ENCODE results near the gene CACNG8.
"Not testable (repeated sequence)": the region's sequence is repeated elsewhere in the genome, so short reads cannot be mapped to it uniquely, and the experiment has no call there.

The CACNG8 gene

DNA sequence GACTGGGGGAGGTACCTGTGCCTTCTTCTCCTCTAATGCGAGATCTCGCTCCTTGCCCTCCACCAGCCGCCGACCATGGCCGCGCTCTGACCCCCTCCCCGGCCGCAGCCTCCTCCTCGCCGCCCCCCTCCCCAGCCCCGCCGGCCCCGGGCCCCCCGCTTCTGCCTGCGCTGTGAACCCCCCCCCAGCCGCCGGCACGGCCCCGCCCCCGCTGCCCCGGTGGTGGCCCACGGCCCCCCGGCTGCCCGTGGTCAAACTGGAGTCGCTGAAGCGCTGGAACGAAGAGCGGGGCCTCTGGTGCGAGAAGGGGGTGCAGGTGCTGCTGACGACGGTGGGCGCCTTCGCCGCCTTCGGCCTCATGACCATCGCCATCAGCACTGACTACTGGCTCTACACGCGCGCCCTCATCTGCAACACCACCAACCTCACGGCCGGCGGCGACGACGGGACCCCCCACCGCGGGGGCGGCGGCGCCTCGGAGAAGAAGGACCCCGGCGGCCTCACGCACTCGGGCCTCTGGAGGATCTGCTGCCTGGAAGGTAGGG lies at the start of gene CACNG8:
CACNG8 (plus strand) TSS at position 51 of the 545 bp plus-strand sequence.
- no peak for DNase-seq

- no peak for DNase-seq
These were observed 47.7 kb upstream of the CACNG8 start for GRCh38 chr19:53915000-53915399.

- DNase-seq: no peak
These were observed 46.7 kb upstream of the CACNG8 start for GRCh38 chr19:53916004-53916403.

- DNase-seq: no peak
These were observed 45.4 kb upstream of the CACNG8 start for GRCh38 chr19:53917356-53917755.

DNA sequence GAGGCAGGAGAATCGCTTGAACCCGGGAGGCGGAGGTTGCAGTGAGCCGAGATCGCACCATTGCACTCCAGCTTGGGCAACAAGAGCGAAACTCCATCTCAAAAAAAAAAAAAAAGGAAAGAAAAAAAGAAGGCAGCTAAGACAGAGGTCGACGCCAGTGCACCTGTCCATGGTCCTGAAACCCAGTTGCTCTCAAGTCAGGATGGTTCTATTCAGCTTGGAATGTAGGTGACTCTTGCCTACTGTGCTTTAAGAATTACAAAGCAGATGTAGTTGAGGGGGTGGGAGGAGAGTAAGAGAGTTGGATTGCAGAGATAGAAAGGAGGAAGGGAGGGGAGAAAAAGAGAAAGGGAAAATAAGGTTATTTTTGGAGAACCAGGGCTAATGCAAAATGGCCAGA lies 35.0 kb upstream of the CACNG8 start:
- DNase-seq: no peak

GRCh38 chr19:53936029-53936428 lies 26.7 kb upstream of the CACNG8 start:
- DNase-seq: no peak

GRCh38 chr19:53942001-53942786 lies 20.5 kb upstream of the CACNG8 start:
- no peak for DNase-seq

GRCh38 chr19:53944416-53944815 lies 18.3 kb upstream of the CACNG8 start:
- DNase-seq: no peak

DNA sequence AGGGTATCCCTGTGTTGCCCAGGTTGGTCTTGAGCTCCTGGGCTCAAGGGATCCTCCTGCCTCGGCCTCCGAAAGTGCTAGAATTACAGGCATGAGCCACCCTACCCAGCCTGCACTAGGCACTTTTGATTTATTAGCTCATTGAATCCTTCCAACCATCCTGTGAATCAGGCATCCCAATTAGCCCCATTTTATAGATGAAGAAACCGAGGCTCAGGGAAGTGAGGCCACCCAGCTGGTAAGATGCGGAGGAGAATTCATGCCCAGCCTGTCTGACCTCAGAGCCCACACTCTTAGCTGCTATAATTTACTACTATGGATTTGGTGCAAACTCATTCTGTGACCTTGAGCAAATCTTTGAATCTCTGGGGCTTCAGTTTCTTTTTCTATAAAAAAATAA lies 17.8 kb upstream of the CACNG8 start:
- DNase-seq: no peak

DNA sequence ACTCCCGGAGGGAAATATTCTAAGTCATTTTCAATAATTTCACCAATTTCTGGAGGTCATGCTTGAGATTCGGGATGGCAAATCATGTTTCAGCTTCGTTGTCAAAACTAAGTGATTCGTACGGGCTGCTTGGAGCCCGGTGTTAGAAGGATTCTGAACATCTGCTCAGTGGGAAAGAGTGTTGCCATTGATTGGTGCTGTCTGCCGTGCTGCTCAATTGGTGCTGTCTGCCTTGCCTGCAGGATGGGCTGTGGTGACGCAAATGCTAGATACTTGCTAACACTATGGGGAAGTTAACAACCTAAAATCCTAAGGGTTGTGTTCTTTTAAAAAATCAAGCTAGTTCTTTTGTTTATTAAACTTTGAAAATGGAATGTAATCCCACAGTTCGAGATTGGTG lies 17.3 kb upstream of the CACNG8 start:
- DNase-seq: no peak

DNA sequence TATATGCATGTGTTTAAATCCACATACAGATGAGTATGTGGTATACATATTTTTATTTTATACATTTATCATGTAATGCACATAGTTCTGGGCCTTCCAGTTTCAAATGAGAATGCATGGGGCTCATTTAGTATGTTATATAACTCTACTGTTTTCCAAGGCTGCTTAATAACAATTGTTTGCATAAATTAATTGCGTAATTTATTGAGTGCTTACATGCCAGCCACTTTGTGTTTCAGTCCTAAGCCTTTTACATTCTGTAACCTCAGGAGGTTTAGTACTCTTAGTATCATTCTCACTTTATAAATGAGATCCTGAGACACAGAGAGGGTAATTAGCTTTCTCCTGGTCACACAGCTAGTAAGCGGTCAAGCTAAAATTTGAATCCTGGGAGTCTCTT lies 16.7 kb upstream of the CACNG8 start:
- DNase-seq: no peak

GRCh38 chr19:53947624-53948023 lies 15.1 kb upstream of the CACNG8 start:
- DNase-seq: no peak

DNA sequence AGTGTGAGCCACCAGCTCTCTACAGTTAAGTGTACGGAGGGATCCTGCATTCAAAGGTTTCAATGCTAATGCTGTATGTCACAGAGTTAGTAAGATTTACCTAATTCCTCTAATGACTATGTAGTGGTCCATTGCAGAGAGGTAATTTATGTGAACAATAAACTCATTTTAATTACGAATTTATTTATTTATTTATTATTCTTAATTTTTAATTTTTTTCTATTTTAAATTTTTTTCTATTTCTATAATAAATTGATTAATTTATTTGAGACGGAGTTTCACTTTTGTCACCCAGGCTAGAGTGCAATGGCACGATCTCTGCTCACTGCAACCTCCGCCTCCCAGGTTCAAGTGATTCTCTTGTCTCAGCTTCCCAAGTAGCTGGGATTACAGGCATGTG lies 14.1 kb upstream of the CACNG8 start:
- not testable (repeated sequence) for DNase-seq

DNA sequence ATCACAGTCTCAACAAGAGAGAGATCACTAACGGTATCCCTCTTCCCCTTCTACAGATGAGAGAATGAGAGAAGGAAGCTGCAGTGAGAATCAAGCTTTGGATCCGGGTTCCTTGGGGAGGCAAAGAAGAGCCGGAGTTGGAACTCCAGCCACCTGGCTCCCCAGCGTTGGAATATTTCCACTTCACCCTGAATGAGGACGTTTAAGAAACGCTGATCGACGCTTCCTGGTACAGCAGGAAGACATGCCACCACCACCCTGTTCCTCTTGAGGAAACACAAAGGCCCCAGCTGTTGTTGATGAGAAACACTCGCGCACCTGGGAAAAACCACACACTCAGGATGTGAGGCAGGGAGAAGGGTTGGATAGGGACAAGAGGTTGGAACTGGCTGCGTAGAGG lies 11.3 kb upstream of the CACNG8 start:
- DNase-seq: no peak

DNA sequence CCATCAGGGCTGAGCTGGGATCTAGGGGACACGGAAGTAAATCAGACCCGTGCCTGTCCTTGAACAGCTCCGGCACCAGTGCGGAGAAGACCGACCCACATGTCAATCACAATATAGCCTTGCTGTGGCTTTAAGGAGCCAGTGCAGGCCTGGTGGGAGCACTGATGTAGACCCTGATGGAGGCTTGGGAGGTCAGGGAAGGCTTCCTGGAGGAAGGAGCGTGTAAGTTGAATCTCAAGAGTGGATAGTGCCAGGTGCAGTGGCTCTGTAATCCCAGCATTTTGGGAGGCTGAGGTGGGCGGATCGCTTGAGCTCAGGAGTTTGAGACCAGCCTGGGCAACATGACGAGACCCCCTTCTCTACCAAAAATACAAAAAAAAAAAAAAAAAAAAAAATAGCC lies 10.8 kb upstream of the CACNG8 start:
- no peak for DNase-seq

GRCh38 chr19:53953383-53953782 lies 9.4 kb upstream of the CACNG8 start:
- DNase-seq: no peak

GRCh38 chr19:53957448-53958167 lies 5.1 kb upstream of the CACNG8 start:
- no peak for DNase-seq

DNA sequence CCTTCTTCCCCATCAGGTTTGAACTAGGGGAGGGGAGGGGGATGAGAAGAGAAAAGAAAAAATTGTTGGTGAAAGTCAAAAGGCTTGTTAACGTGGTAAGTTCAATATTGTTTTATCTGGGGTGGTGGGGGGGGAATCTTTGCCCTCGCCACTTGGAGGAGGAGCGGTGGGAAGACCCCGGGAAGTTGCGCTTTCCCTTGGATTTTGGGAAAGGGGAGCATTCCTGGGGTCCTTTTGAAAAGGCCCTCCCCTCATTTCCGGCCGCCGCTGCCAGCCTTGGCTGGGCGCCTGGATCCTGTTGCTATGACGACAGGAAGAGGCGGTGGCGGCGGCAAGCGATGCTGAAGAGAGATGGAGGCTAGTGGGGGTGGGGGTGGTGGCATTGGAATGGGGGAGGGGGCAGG lies 4.6 kb upstream of the CACNG8 start:
- no peak for DNase-seq

DNA sequence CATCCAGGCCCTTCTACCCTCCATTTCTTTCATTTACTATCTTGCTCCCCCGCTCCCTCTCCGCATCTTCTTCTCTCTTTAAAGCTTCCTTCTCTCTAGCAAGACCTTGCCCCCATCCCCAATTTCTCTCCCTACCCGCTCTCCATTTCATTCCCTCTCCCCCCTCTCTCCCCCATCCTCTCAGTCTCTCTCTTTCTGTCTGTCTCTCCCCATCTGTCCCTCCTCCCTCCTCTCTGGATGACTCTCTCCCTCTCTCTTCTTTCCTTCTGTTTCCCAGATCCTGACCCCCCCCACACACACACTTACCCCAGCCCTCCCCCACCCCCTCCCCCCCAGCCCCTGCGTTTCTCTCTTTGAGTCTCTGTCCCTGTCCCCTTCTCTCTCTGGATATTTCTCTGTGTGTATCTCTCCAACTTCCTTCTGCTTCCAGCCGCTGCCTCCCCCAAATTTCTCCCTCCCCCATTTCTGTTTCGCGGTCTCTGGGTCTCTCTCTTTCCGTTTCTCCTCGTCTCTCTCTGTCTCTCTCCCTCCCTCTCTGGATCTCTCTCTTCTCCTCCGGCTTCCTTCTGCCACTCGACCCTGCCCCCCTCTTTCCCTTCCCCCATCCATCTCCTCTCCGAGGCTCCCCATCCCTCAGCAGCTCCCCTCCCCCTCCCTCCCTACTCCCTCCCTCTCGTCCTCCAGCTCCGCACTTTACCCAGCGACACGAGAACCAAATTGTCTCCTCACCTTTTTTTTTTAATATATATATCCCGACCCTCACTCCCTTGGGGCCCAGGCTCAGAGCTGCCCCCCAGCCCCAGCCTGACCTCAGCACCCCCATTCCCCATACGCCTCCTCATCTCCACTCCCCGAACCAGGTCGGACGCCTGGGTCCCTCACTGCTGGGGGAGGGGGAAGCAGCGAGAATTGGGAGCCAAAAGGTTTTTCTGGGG lies 3.6 kb upstream of the CACNG8 start:
- no peak for DNase-seq

DNA sequence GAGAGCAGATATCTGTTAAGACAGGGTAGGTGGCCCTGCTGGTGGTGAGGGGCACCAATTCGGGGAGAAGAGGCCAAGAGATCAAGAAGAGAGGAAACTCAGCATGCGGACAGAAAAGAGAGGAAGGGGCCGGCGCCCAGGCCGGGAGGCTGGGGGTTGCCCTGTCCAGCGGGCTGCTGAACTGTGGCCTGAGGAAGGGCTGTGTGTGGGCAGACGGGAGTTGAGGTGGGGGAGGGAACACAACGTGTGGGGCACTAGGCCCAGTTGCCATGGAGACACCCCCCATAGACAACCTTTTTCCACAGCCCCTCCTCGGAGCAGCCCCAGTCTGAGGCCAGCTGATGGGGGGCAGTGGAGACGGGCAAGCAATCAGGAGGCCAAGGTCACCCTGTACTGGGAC lies 2.5 kb upstream of the CACNG8 start:
- DNase-seq: no peak

DNA sequence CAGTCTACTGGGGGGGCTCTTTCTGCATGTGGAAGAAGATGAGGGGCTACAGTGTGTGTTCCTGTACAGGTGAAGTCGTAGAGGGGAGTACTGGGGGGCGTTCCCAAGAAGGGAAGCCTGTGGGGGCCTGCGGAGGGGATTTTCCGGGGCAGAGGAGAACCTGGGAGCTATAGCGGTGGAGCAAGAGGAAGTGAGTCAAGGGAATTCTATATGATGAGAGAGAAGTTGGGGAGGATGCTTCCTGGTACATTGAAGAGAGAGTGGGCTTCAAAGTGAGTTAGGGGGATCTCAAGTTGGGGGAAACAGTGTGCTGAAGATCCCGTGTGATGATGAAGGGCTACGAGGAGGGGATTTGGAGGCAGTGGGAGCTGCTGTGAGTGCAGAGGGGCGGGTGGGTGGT lies 1.9 kb upstream of the CACNG8 start:
- no peak for DNase-seq

- no peak for DNase-seq
These were observed 997 bp upstream of the CACNG8 start for GRCh38 chr19:53961523-53962356.
